Loucy (cell line): Measurements from ENCODE around the gene BPIFB3.

Experiments
- CTCF ChIP-seq: fragments of 200-600 bp; sonication (generic); conservative IDR thresholded peaks from 2 replicates; pipeline ENCODE4 v1.5.1; 2014; ENCODE audit warnings: mild to moderate bottlenecking, antibody characterized with exemption, low read length
- EZH2phosphoT487 ChIP-seq: fragments of 200-600 bp; IDR thresholded peaks from 2 replicates; pipeline ENCODE4 v1.6.1; 2018; ENCODE audit warnings: antibody characterized with exemption, mild to moderate bottlenecking, moderate library complexity, borderline replicate concordance

- TF ChIP-seq CTCF = no peak
- no peak for TF ChIP-seq EZH2phosphoT487
Observed at GRCh38 chr20:33054381-33054780, 678 bp downstream of the BPIFB3 start.
